Endothelial cell of hepatic sinusoid (primary cell): ENCODE measurements around the gene GRK7.

Experiments
- in situ Hi-C: cut with HindIII; loops from 2 replicates; pipeline ENCODE4 v1.10.0; 2017; ENCODE audit warnings: low sequenced_read_pairs

GRK7 gene, protein sequence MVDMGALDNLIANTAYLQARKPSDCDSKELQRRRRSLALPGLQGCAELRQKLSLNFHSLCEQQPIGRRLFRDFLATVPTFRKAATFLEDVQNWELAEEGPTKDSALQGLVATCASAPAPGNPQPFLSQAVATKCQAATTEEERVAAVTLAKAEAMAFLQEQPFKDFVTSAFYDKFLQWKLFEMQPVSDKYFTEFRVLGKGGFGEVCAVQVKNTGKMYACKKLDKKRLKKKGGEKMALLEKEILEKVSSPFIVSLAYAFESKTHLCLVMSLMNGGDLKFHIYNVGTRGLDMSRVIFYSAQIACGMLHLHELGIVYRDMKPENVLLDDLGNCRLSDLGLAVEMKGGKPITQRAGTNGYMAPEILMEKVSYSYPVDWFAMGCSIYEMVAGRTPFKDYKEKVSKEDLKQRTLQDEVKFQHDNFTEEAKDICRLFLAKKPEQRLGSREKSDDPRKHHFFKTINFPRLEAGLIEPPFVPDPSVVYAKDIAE (N-terminal part only)

DNA sequence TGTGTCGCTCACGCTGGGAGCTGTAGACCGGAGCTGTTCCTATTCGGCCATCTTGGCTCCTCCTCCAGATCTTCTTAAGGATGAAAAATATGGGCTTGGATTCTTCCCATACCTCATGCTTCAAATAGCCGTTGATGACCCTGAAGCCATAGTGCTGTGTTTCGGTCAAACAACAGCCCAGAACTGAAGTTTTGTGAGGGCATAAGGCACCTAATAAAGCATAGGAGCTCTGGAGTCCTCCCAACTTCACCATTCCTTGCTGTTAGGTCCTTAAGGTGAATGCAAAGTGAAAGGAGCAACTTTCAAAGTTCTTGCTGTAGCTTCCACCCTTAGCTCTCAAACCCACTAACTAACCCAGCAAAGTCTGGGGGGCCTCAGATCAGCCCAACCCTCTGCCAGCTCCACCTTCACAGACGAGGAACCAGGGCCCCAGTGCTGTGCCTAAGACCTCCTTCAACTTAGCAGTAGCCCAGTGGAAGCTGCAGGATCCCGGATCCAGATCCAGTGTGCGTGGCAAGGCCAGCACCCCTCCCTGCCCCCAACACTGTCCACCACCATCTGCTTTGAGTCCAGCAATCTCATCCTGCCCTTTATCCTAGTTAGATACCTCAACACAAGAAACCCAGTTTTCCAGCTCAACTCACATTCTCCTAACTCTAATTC lies at the start of gene GRK7:
Gene GRK7 (plus strand): TSS at position 321 of the 663 bp plus-strand sequence. CDS start 14,877 bp downstream, outside the sequence.
- in situ Hi-C loops, result no loop called here

- in situ Hi-C loops, result loop anchor here (5.0 kb wide), 1 partner anchor 62 kb away; no protein-coding TSS in a partner anchor
Observed at GRCh38 chr3:141714671-141715070, 48.5 kb upstream of the GRK7 start.

- in situ Hi-C loops, result no loop called here
Observed at GRCh38 chr3:141722081-141722480, 41.1 kb upstream of the GRK7 start.

DNA sequence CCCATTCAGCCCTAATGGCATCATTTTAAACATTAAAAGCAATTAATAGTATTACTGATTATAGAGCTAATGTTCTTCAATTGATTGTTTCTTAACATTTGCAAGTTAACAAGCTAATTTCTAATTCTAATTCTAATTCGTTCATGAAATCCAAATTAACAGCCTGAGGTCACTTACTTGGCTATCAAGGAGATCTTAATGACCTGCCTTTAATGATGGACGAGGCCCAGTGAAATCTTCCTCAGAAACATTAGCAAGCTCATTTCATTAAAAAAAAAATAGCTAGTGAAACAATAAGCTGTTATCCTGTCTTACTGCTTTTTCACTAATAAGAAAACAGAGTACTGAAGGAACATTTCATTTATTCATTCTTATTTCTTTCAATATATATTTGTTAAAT lies 40.6 kb upstream of the GRK7 start:
- in situ Hi-C loops, result no loop called here

GRCh38 chr3:141723255-141723654 lies 40.0 kb upstream of the GRK7 start:
- in situ Hi-C loops, result no loop called here

- in situ Hi-C loops, result no loop called here
Observed at GRCh38 chr3:141724186-141724585, 39.0 kb upstream of the GRK7 start.

DNA sequence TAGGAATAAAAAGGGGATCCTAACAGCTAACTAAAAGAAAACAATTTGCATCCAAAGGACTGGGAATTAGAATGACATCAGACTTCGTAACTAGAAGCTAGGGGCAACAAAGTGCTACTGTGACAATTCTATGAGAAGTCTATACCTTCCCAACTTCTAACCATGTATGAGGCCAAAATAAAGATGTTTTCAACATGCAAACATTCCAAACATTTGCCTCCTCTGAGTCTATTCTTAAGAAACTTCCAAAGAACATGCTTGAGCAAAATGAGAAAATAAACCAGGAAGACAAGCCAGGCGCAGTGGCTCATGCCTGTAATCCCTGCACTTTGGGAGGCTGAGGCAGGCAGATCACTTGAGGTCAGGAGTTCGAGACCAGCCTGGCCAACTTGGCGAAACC lies 38.2 kb upstream of the GRK7 start:
- in situ Hi-C loops, result no loop called here

DNA sequence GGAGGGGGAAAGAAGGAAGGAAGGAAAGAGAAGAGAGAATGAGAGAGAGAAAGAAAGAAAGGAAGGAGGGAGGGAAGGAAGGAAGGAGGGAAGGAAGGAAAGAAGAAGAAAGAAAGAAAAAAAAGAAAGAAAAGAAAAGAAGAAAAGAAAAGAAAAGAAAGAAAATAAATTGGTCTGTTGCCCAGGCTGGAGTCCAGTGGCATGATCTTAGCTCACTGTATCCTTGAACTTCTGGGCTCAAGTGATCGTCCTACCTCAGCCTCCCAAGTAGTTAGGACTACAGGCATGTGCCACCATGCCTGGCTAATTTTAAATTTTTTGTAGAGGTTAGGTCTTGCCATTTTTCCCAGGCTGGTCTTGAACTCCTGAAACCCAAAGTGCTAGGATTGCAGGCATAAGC lies 36.7 kb upstream of the GRK7 start:
- in situ Hi-C loops, result no loop called here

- in situ Hi-C loops, result no loop called here
Observed at GRCh38 chr3:141728355-141728892, 34.8 kb upstream of the GRK7 start.

DNA sequence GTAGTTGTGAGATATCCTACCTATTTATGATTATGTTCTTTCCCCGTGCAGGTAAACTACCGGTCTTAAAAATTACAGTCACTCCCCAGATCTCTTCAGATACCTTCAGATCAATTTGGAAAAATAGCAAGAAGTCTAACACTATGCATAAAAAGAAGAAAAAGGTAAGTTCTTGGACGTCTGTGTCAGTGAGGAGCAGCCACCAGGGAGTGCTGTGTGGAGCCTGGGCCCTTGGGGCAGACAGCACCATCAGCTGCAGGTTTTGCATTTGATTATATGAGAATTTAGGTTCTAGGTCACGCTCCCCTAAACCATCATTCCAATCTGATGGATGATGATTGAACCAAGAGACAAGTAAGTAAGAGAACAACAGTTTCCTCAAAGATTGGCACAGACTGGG lies 34.0 kb upstream of the GRK7 start:
- in situ Hi-C loops, result no loop called here

- in situ Hi-C loops, result no loop called here
Observed at GRCh38 chr3:141735176-141735575, 28.0 kb upstream of the GRK7 start.

GRCh38 chr3:141735770-141736465 lies 27.3 kb upstream of the GRK7 start:
- in situ Hi-C loops, result no loop called here

GRCh38 chr3:141737093-141737492 lies 26.1 kb upstream of the GRK7 start:
- in situ Hi-C loops, result no loop called here

GRCh38 chr3:141737678-141738021 lies 25.6 kb upstream of the GRK7 start:
- in situ Hi-C loops, result no loop called here

DNA sequence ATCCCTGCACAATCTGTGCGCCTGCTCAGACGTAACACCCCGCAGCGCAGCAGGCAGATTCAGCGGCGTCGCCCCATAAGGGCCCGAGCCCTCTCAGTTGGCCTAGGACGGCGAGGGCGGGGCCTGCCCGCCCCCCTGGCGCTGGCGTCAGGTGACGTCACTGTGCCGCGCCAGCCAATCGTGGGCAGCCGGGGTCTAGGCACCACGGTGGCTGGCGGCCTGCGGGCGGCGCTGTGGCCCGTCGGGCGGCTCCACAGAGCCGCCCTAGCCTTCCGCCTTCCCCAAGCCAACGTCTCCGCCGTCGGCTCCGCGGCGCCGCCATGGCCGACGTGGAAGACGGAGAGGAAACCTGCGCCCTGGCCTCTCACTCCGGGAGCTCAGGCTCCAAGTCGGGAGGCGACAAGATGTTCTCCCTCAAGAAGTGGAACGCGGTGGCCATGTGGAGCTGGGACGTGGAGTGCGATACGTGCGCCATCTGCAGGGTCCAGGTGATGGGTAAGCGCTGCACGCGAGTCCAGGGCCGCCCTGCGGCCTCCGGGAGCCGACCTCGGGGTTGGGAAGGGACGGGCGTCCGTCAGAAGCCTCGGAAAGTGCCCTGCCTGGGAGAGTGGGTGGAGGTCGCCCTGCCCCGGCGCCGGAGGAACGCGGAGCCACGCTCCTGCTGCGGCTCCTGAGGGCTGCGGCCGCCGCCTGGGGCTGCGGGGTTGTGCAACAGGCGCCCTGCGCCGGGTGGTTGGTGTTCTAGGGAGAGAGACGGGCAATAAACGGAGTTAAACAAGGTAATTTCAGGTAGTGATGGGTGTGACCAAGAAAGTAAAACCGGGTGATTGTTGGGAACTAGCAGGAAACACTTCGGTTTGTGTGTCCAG lies 25.0 kb upstream of the GRK7 start, which contains the start of gene RNF7:
Gene RNF7 (plus strand): TSS at position 277 of the 869 bp plus-strand sequence. CDS start 44 bp downstream, at position 321.
- in situ Hi-C loops, result no loop called here

- in situ Hi-C loops, result no loop called here
Observed at GRCh38 chr3:141738891-141739363, 24.3 kb upstream of the GRK7 start.

GRCh38 chr3:141739731-141740130 lies 23.5 kb upstream of the GRK7 start:
- in situ Hi-C loops, result no loop called here

DNA sequence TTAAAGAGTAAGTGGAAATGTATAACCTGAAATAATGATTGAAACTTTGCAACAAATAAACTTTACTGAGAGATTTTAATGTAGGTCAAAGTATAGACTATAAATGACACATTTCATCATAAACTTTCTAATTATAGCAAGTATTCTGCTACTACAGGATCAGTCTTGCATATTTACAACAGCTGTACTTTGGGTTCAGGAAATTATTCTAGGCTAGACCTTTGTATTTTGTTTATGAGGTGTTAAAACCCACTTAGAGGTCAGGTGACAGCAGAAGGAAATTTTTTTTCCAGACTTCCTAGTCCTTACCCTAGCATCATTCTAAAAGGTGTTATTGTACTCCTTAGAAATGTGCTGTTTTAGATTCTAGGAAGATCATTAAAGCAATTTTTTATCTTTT lies 22.9 kb upstream of the GRK7 start:
- in situ Hi-C loops, result no loop called here

DNA sequence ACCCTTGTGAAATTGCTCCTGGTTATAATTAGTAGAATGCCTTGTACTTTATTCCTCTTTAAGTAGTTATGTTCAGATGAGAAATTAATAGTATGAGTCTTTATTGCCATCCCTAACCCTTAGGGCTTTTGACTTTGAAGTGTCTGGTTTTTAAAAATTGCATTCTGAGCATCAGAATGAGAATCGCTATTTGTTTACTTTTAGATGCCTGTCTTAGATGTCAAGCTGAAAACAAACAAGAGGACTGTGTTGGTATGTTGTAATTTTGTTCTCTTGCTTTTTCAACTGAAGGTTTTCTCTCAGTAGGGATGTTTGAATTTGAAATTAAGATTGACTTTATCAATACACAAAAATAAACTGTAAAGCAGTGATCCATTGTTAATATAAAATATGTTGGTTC lies 19.9 kb upstream of the GRK7 start:
- in situ Hi-C loops, result no loop called here

GRCh38 chr3:141746962-141747361 lies 16.2 kb upstream of the GRK7 start:
- in situ Hi-C loops, result no loop called here
